GM19328 (cell line): ENCODE measurements around the gene PIGM.

ENCODE experiments used
- ATAC-seq: cut with Tn5 transposase; IDR thresholded peaks from one replicate; pipeline ENCODE4 v1.9.1; 2021; ENCODE audit warnings: mild to moderate bottlenecking, moderate library complexity; ENCODE audit not compliant: unreplicated experiment

PIGM gene

GRCh38 chr1:160022330-160023310, 9.2 kb downstream of the PIGM start:
- ATAC-seq: no peak

- no peak for ATAC-seq
Observed at GRCh38 chr1:160021376-160022074, 10.3 kb downstream of the PIGM start.

GRCh38 chr1:160020196-160020595, 11.6 kb downstream of the PIGM start:
- ATAC-seq: no peak

GRCh38 chr1:160018900-160019299, 12.9 kb downstream of the PIGM start:
- ATAC-seq: no peak

GRCh38 chr1:160018347-160018746, 13.4 kb downstream of the PIGM start:
- no peak for ATAC-seq

- no peak for ATAC-seq
Observed at GRCh38 chr1:160017592-160017991, 14.2 kb downstream of the PIGM start.

GRCh38 chr1:160011781-160012180, 20.0 kb downstream of the PIGM start:
- ATAC-seq: no peak

GRCh38 chr1:160009801-160010200, 22.0 kb downstream of the PIGM start:
- no peak for ATAC-seq

- ATAC-seq: no peak
Observed at GRCh38 chr1:160009081-160009480, 22.7 kb downstream of the PIGM start.

GRCh38 chr1:160007577-160008200, 24.1 kb downstream of the PIGM start:
- no peak for ATAC-seq

- no peak for ATAC-seq
Observed at GRCh38 chr1:160006312-160006940, 25.4 kb downstream of the PIGM start.

- ATAC-seq: no peak
Observed at GRCh38 chr1:160005070-160005469, 26.7 kb downstream of the PIGM start.

GRCh38 chr1:160004425-160004824, 27.4 kb downstream of the PIGM start:
- no peak for ATAC-seq

- no peak for ATAC-seq
Observed at GRCh38 chr1:160004001-160004400, 27.8 kb downstream of the PIGM start.

- no peak for ATAC-seq
Observed at GRCh38 chr1:160001440-160001839, 30.4 kb downstream of the PIGM start.

GRCh38 chr1:159999204-159999603, 32.6 kb downstream of the PIGM start:
- no peak for ATAC-seq

- no peak for ATAC-seq
Observed at GRCh38 chr1:159996653-159997052, 35.1 kb downstream of the PIGM start.

- ATAC-seq: no peak
Observed at GRCh38 chr1:159994896-159995295, 36.9 kb downstream of the PIGM start.

GRCh38 chr1:159993911-159994310, 37.9 kb downstream of the PIGM start:
- no peak for ATAC-seq

- ATAC-seq: no peak
Observed at GRCh38 chr1:159992161-159992560, 39.6 kb downstream of the PIGM start.

- no peak for ATAC-seq
Observed at GRCh38 chr1:159991513-159991912, 40.3 kb downstream of the PIGM start.
